Activated T-helper 9 cell treated with anti-CD3 and anti-CD28 coated beads, Interleukin-2, amount 50 U/mL, for 16 hours (primary cell): ENCODE results near the gene PYROXD2.
A peak's percentile ranks its signal among the peaks of the same experiment; 100 is the strongest.

Experiments
- DNase-seq: peaks from one replicate; pipeline ENCODE4 v3.0.0-alpha.2; 2020; ENCODE audit warnings: low read depth

The PYROXD2 gene

GRCh38 chr10:98414932-98415730 lies at the start of gene PYROXD2:
PYROXD2 (minus strand) TSS chr10:98415182; CDS start chr10:98415135, 47 bp downstream.
- DNase-seq = no peak

GRCh38 chr10:98463976-98464754 lies 49.2 kb upstream of the PYROXD2 start:
- no peak for DNase-seq

- no peak for DNase-seq
Observed at GRCh38 chr10:98463016-98463415, 48.0 kb upstream of the PYROXD2 start.

- no peak for DNase-seq
Observed at GRCh38 chr10:98461500-98461842, 46.5 kb upstream of the PYROXD2 start.

- no peak for DNase-seq
Observed at GRCh38 chr10:98460837-98461499, 46.0 kb upstream of the PYROXD2 start.

- DNase-seq = no peak
Observed at GRCh38 chr10:98458809-98459784, 44.1 kb upstream of the PYROXD2 start.

GRCh38 chr10:98457721-98458120 lies 42.7 kb upstream of the PYROXD2 start:
- DNase-seq = no peak

GRCh38 chr10:98456686-98457482 lies 41.9 kb upstream of the PYROXD2 start:
- no peak for DNase-seq

GRCh38 chr10:98456043-98456570 lies 41.1 kb upstream of the PYROXD2 start:
- DNase-seq = no peak

GRCh38 chr10:98453729-98454128 lies 38.7 kb upstream of the PYROXD2 start:
- no peak for DNase-seq

- no peak for DNase-seq
Observed at GRCh38 chr10:98450618-98451017, 35.6 kb upstream of the PYROXD2 start.

- no peak for DNase-seq
Observed at GRCh38 chr10:98449287-98449686, 34.3 kb upstream of the PYROXD2 start.

GRCh38 chr10:98446661-98447221 lies 31.8 kb upstream of the PYROXD2 start, which contains the start of gene HPS1:
HPS1 (minus strand) TSS chr10:98446935; CDS start chr10:98443240, 3,695 bp downstream.
- peak; percentile 76 for DNase-seq

GRCh38 chr10:98446151-98446660 lies 31.2 kb upstream of the PYROXD2 start:
- DNase-seq = peak; percentile 20

GRCh38 chr10:98445200-98445812 lies 30.3 kb upstream of the PYROXD2 start:
- no peak for DNase-seq

- DNase-seq = no peak
Observed at GRCh38 chr10:98444314-98445006, 29.5 kb upstream of the PYROXD2 start.

GRCh38 chr10:98438715-98439114 lies 23.7 kb upstream of the PYROXD2 start:
- DNase-seq = no peak

GRCh38 chr10:98436704-98437103 lies 21.7 kb upstream of the PYROXD2 start:
- DNase-seq = no peak

- no peak for DNase-seq
Observed at GRCh38 chr10:98435178-98435577, 20.2 kb upstream of the PYROXD2 start.
